Transverse colon (tissue), 4 donors: ENCODE measurements around the gene TARS2. TPM values are rescaled to one million over a fixed set of nuclear protein-coding genes. Genes with fewer than 3 reads are reported as not detected.

Source experiments
- DNase-seq: peaks from one replicate; pipeline ENCODE4 v3.0.0-alpha.2; 2019
- H3K27ac ChIP-seq, 4 donors: fragments of 200-600 bp; sonication (generic); 2 replicates each; pipeline ENCODE4 v1.5.1; 2016 to 2018; ENCODE audit warnings: inconsistent platforms in 4 of 4
- H3K27me3 ChIP-seq: fragments of 200-600 bp; sonication (generic); 2 replicates; pipeline ENCODE4 v1.5.1; 2017; ENCODE audit warnings: inconsistent platforms
- H3K36me3 ChIP-seq, 4 donors: fragments of 200-600 bp; sonication (generic); 2 replicates each; pipeline ENCODE4 v1.5.1; 2017 to 2019; ENCODE audit warnings: inconsistent platforms in 4 of 4
- H3K4me1 ChIP-seq, 4 donors: fragments of 200-600 bp; sonication (generic); 2 replicates each; pipeline ENCODE4 v1.5.1; 2017 to 2020; ENCODE audit warnings: inconsistent platforms in 4 of 4
- H3K4me3 ChIP-seq, 4 donors: fragments of 200-600 bp; sonication (generic); 1 replicate in 1 of 4; 2 replicates in 3 of 4; pipeline versions ENCODE4 v1.5.1 to v1.6.1; 2017 to 2019; ENCODE audit warnings: inconsistent platforms in 4 of 4
- H3K9me3 ChIP-seq, 2 donors: fragments of 200-600 bp; sonication (generic); 2 replicates each; pipeline ENCODE4 v1.5.1; 2017 to 2019; ENCODE audit warnings: inconsistent platforms in 2 of 2
- CTCF ChIP-seq, 5 experiments: fragments of 200-600 bp in 3 of 5; fragments of 450-650 bp in 2 of 5; sonication (generic) in 3 of 5; IDR thresholded peaks; 1 replicate in 2 of 5; 2 replicates in 3 of 5; pipeline ENCODE4 v1.5.1; 2016 to 2017; ENCODE audit warnings: antibody characterized with exemption in 5 of 5, inconsistent platforms in 3 of 5, mild to moderate bottlenecking in 2 of 5, moderate library complexity in 1 of 5
- EP300 ChIP-seq: sonication (generic); formaldehyde crosslinking; IDR thresholded peaks from one replicate; pipeline ENCODE4 v1.6.1; 2017; ENCODE audit warnings: antibody characterized with exemption, low read depth
- POLR2A ChIP-seq: fragments of 450-650 bp; IDR thresholded peaks from one replicate; pipeline ENCODE4 v1.6.1; 2016; ENCODE audit warnings: antibody characterized with exemption, mild to moderate bottlenecking, moderate library complexity
- POLR2AphosphoS5 ChIP-seq, 3 donors: sonication (generic); formaldehyde crosslinking; IDR thresholded peaks; one replicate each; pipeline ENCODE4 v1.6.1; 2016; ENCODE audit warnings: antibody characterized with exemption in 3 of 3
- WGBS, 2 donors: methylation state at CpG; one replicate each; pipeline ENCODE4 v1.1.5; 2018; ENCODE audit warnings: low coverage in 1 of 2; 5-methylcytosine and 5-hydroxymethylcytosine counted together
- in situ Hi-C, 4 donors: fragments of 200-750 bp; cut with MboI; loops; one replicate each; pipeline versions ENCODE4 v1.15.0 to v1.15.1; 2017; ENCODE audit warnings: low sequenced_read_pairs in 3 of 4, low pct_ligation_motif_present in 1 of 4, low pct_unique_long_range_greater_than_20kb in 1 of 4
- intact Hi-C: fragments of 100-400 bp; cut with DNase I; formaldehyde crosslinking; loops from one replicate; pipeline ENCODE4 v1.15.1; 2023; ENCODE audit warnings: low total_unique reads
- total RNA-seq, 4 donors: library from RNA; depleted of rRNA; stranded (reverse); fragments of >200 nt; gene quantifications; one replicate each; pipeline ENCODE4 v1.1.0, GENCODE V29; 2016

TARS2 gene
- total RNA-seq, 4 donors from 2014 or later: 2.8 to 22.7 (median 9.0) TPM

- no peaks in the 10 kb centered on the region for H3K36me3 ChIP-seq
- 24 to 29% methylated on average over 2 of the region's 2 CpGs for WGBS, 2 donors
- intact Hi-C loops: loop anchor here (10.0 kb wide), 1 partner anchor 50 kb away; no protein-coding TSS in a partner anchor
- no peak for DNase-seq
- no peaks in the 10 kb centered on the region for H3K9me3 ChIP-seq
- TF ChIP-seq POLR2AphosphoS5 (IDR thresholded peaks at IDR 0.05) (no peak), POLR2A (no peak), CTCF (IDR thresholded peaks at IDR 0.05) (peak in 1 of 5 experiments; percentile 14), EP300 (no peak)
- no peak overlapping the region for H3K27ac ChIP-seq
- no peaks in the 10 kb centered on the region for H3K27me3 ChIP-seq
- H3K4me3 ChIP-seq: no peak overlapping the region
- in situ Hi-C loops: loop anchor here in 1 of 4 donors (10.0 kb wide), 1 partner anchor 50 kb away; no protein-coding TSS in a partner anchor
- H3K4me1 ChIP-seq: peaks cover 0 to 8% (median 4%) of the 10 kb centered on the region in 4 donors
Observed at GRCh38 chr1:150484861-150485260, 2.4 kb upstream of the TARS2 start.

- TF ChIP-seq EP300 (no peak), POLR2A (no peak), POLR2AphosphoS5 (IDR thresholded peaks at IDR 0.05) (no peak), CTCF (IDR thresholded peaks at IDR 0.05) (no peak)
- H3K27ac ChIP-seq: peak overlapping the region; percentile 79 to 85 (median 80)
- peaks cover 0 to 18% (median 6%) of the 10 kb centered on the region in 4 donors for H3K36me3 ChIP-seq
- DNase-seq: no peak
- in situ Hi-C loops (loop anchor here in 1 of 4 donors (10.0 kb wide), 1 partner anchor 47 kb away; no protein-coding TSS in a partner anchor), intact Hi-C loops (loop anchor here (10.0 kb wide), 1 partner anchor 47 kb away; no protein-coding TSS in a partner anchor)
- H3K27me3 ChIP-seq: no peaks in the 10 kb centered on the region
- H3K4me1 ChIP-seq: peaks cover 0 to 8% (median 4%) of the 10 kb centered on the region in 4 donors
- H3K4me3 ChIP-seq: peak overlapping the region; percentile 55 to 80 (median 65)
- 0 to 6% methylated on average over 1 to 7 of the region's 7 CpGs for WGBS, 2 donors
- no peaks in the 10 kb centered on the region for H3K9me3 ChIP-seq
Observed at GRCh38 chr1:150487763-150488115, 520 bp downstream of the TARS2 start.

- Histone ChIP-seq H3K27me3 (no peaks in the 10 kb centered on the region), H3K4me1 (peaks cover 0 to 2% (median under 1%) of the 10 kb centered on the region in 4 donors), H3K27ac (no peak overlapping the region), H3K36me3 (peaks cover 0 to 37% (median 16%) of the 10 kb centered on the region in 4 donors), H3K4me3 (no peak overlapping the region), H3K9me3 (no peaks in the 10 kb centered on the region)
- TF ChIP-seq POLR2AphosphoS5 (IDR thresholded peaks at IDR 0.05): no peak
- TF ChIP-seq EP300: no peak
- no peak for TF ChIP-seq POLR2A
- no peak for TF ChIP-seq CTCF (IDR thresholded peaks at IDR 0.05)
- in situ Hi-C loops: no loop called here
- intact Hi-C loops: no loop called here
- no peak for DNase-seq
- 92% methylated on average over 8 of the region's 8 CpGs; no CpG with 5 or more reads in 1 of the 2 donors for WGBS, 2 donors
Observed at GRCh38 chr1:150493175-150493574, 6.0 kb downstream of the TARS2 start.

GRCh38 chr1:150498342-150498741, 11.1 kb downstream of the TARS2 start:
- no peak for DNase-seq
- Histone ChIP-seq H3K36me3 (peaks cover 0 to 25% (median 10%) of the 10 kb centered on the region in 4 donors), H3K27ac (no peak overlapping the region), H3K27me3 (no peaks in the 10 kb centered on the region), H3K4me1 (no peaks in the 10 kb centered on the region), H3K9me3 (no peaks in the 10 kb centered on the region), H3K4me3 (no peak overlapping the region)
- TF ChIP-seq EP300: no peak
- no peak for TF ChIP-seq CTCF (IDR thresholded peaks at IDR 0.05)
- no peak for TF ChIP-seq POLR2A
- no peak for TF ChIP-seq POLR2AphosphoS5 (IDR thresholded peaks at IDR 0.05)
- 97 to 100% methylated on average over 1 to 10 of the region's 10 CpGs for WGBS, 2 donors
- intact Hi-C loops (no loop called here), in situ Hi-C loops (no loop called here)
